ENCODE results near the gene MAP3K8. TPM values are rescaled to one million over a fixed set of nuclear protein-coding genes. Genes with fewer than 3 reads are reported as not detected.
A peak's percentile ranks its signal among the peaks of the same experiment; 100 is the strongest.

The MAP3K8 gene
- total and polyA plus RNA-seq, 9 of the 15 experiments (the other 6 are each of a cell fraction or from before 2014, with no cell fraction given) = 6.9 to 23.6 (median 13.6) TPM

GRCh38 chr10:30433730-30434272 lies at the start of gene MAP3K8 (continued):
- TF ChIP-seq KDM5B (IDR thresholded peaks at IDR 0.05; ENCODE audit: insufficient replicate concordance, low read depth, low read length) = peak; percentile 76
- TF ChIP-seq GATAD2B (IDR thresholded peaks at IDR 0.05; ENCODE audit: borderline replicate concordance) = peak; percentile 16; the same call in 1 of the 2 replicates
- no peak for TF ChIP-seq NFE2 (IDR thresholded peaks at IDR 0.05; ENCODE audit: low read depth)
- no peak for TF ChIP-seq ZBTB34 (CRISPR knock-in tag; IDR thresholded peaks at IDR 0.05)
- TF ChIP-seq MBD2 (IDR thresholded peaks at IDR 0.05; ENCODE audit: borderline replicate concordance, low read depth) = peak; percentile 35; the same call in 1 of the 2 replicates
- peak; percentile 73 for TF ChIP-seq FOSL1 (tag; conservative IDR thresholded peaks at IDR 0.05)
- TF ChIP-seq TSC22D4 (tag; IDR thresholded peaks at IDR 0.05) = no peak
- peak; percentile 99 for TF ChIP-seq ZNF263 (CRISPR knock-in tag; IDR thresholded peaks at IDR 0.05; ENCODE audit: borderline replicate concordance)
- no peak for TF ChIP-seq ATF6 (CRISPR knock-in tag; IDR thresholded peaks at IDR 0.05)
- no peak for TF ChIP-seq NR2C2 (CRISPR knock-in tag; IDR thresholded peaks at IDR 0.05)
- peak; percentile 68 for TF ChIP-seq NR2C2 (tag; IDR thresholded peaks at IDR 0.05)
- TF ChIP-seq SMARCA4 (IDR thresholded peaks at IDR 0.05) = 0 out of 2 replicates have a peak, but pooled peaks have one; percentile 9
- peak; percentile 50; the same call in 1 of the 2 replicates for TF ChIP-seq SMAD4 (CRISPR knock-in tag; conservative IDR thresholded peaks at IDR 0.05)
- peak; percentile 28 for TF ChIP-seq JUND (IDR thresholded peaks at IDR 0.05; ENCODE audit: borderline replicate concordance, low read depth, low read length)
- TF ChIP-seq JUND (tag; IDR thresholded peaks at IDR 0.05; ENCODE audit: borderline replicate concordance, low read depth, low read length) = peak; percentile 9; the same call in 1 of the 3 replicates
- TF ChIP-seq SAFB2 (IDR thresholded peaks at IDR 0.05; ENCODE audit: borderline replicate concordance, low read depth, low read length, severe bottlenecking) = no peak
- peak; percentile 60 for TF ChIP-seq PHF8 (IDR thresholded peaks at IDR 0.05; ENCODE audit: borderline replicate concordance, low read length)
- peak; percentile 92 for TF ChIP-seq POLR2G (IDR thresholded peaks at IDR 0.05; ENCODE audit: low read depth, low read length)
- peak; percentile 43; the same call in 1 of the 2 replicates for TF ChIP-seq EP400 (IDR thresholded peaks at IDR 0.05)
- no peak for TF ChIP-seq TRIM25 (IDR thresholded peaks at IDR 0.05; ENCODE audit: borderline replicate concordance)
- peak; percentile 33 to 55 for TF ChIP-seq E2F6 (IDR thresholded peaks at IDR 0.05; ENCODE audit: borderline replicate concordance in 1 of 2, extremely low read depth in 1 of 2, insufficient read depth in 1 of 2, insufficient read length in 1 of 2, low read depth in 1 of 2, low read length in 1 of 2, poor library complexity in 1 of 2, severe bottlenecking in 1 of 2)
- no peak for TF ChIP-seq CC2D1A (IDR thresholded peaks at IDR 0.05)
- no peak for TF ChIP-seq SUPT5H (IDR thresholded peaks at IDR 0.05)
